Liver (tissue), 9 donors: ENCODE measurements around the gene RSKR. TPM values are rescaled to one million over a fixed set of nuclear protein-coding genes. Genes with fewer than 3 reads are reported as not detected.

Source experiments
- DNase-seq: peaks from one replicate; pipeline ENCODE4 v3.0.0-alpha.2; 2017; ENCODE audit warnings: low spot score
- H3K27ac ChIP-seq, 2 donors: one replicate each; pipeline ENCODE4 v1.7.0; 2013; ENCODE audit warnings: inconsistent platforms in 2 of 2, low read length in 2 of 2, control low read depth in 1 of 2, low read depth in 1 of 2, mild to moderate bottlenecking in 1 of 2
- H3K27me3 ChIP-seq, 4 donors: one replicate each; pipeline versions ENCODE4 v1.6.1 to v1.7.0; 2013; ENCODE audit warnings: low read length in 3 of 4, inconsistent platforms in 1 of 4, mild to moderate bottlenecking in 1 of 4, moderate library complexity in 1 of 4; ENCODE audit not compliant: control insufficient read depth in 4 of 4, insufficient read depth in 4 of 4
- H3K36me3 ChIP-seq, 4 donors: one replicate each; pipeline versions ENCODE4 v1.6.1 to v1.7.0; 2013; ENCODE audit warnings: low read length in 3 of 4, mild to moderate bottlenecking in 3 of 4, low read depth in 1 of 4, moderate library complexity in 1 of 4; ENCODE audit not compliant: control insufficient read depth in 4 of 4, insufficient read depth in 3 of 4
- H3K4me1 ChIP-seq, 4 donors: one replicate each; pipeline versions ENCODE4 v1.6.1 to v1.7.0; 2013; ENCODE audit warnings: low read length in 3 of 4, mild to moderate bottlenecking in 3 of 4, moderate library complexity in 1 of 4; ENCODE audit not compliant: control insufficient read depth in 4 of 4, insufficient read depth in 4 of 4
- H3K4me3 ChIP-seq, 3 donors: one replicate each; pipeline versions ENCODE4 v1.6.1 to v1.7.0; 2013; ENCODE audit warnings: low read length in 3 of 3, control low read depth in 1 of 3, low read depth in 1 of 3, mild to moderate bottlenecking in 1 of 3
- H3K9ac ChIP-seq, 2 donors: one replicate each; pipeline ENCODE4 v1.7.0; 2013; ENCODE audit warnings: low read length in 2 of 2, mild to moderate bottlenecking in 2 of 2, moderate library complexity in 2 of 2, control low read depth in 1 of 2, low read depth in 1 of 2
- H3K9me3 ChIP-seq, 4 donors: one replicate each; pipeline versions ENCODE4 v1.6.1 to v1.7.0; 2013; ENCODE audit warnings: low read length in 3 of 4; ENCODE audit not compliant: control insufficient read depth in 4 of 4
- CTCF ChIP-seq: fragments of 150-350 bp; IDR thresholded peaks from 2 replicates; pipeline ENCODE4 v1.5.1; 2017; ENCODE audit warnings: improper control_type of control experiment, low read depth, low read length; ENCODE audit not compliant: missing input control
- EGR1 ChIP-seq, 2 donors: IDR thresholded peaks; 2 replicates each; pipeline ENCODE4 v1.6.1; 2016 to 2018; ENCODE audit warnings: antibody characterized with exemption in 2 of 2, low read depth in 2 of 2
- FOXA2 ChIP-seq: IDR thresholded peaks from 2 replicates; pipeline ENCODE4 v1.6.1; 2016; ENCODE audit warnings: antibody characterized with exemption
- HNF4A ChIP-seq, 2 donors: conservative IDR thresholded peaks; 2 replicates each; pipeline ENCODE4 v1.6.1; 2016; ENCODE audit warnings: antibody characterized with exemption in 2 of 2, mild to moderate bottlenecking in 2 of 2
- HNF4G ChIP-seq: IDR thresholded peaks from 2 replicates; pipeline ENCODE4 v1.6.1; 2016; ENCODE audit warnings: antibody characterized with exemption
- JUND ChIP-seq, 2 donors: IDR thresholded peaks; 2 replicates each; pipeline ENCODE4 v1.6.1; 2016; ENCODE audit warnings: antibody characterized with exemption in 2 of 2
- MAX ChIP-seq: IDR thresholded peaks from 2 replicates; pipeline ENCODE4 v1.6.1; 2016; ENCODE audit warnings: antibody characterized with exemption
- RXRA ChIP-seq, 2 donors: IDR thresholded peaks; 2 replicates each; pipeline ENCODE4 v1.6.1; 2017 to 2018; ENCODE audit warnings: antibody characterized with exemption in 2 of 2, mild to moderate bottlenecking in 1 of 2
- SP1 ChIP-seq: IDR thresholded peaks from 2 replicates; pipeline ENCODE4 v1.6.1; 2018; ENCODE audit warnings: antibody characterized with exemption, mild to moderate bottlenecking
- TAF1 ChIP-seq: conservative IDR thresholded peaks from 2 replicates; pipeline ENCODE4 v1.6.1; 2016; ENCODE audit warnings: antibody characterized with exemption, mild to moderate bottlenecking
- WGBS: extraction: QIAGEN DNeasy Blood & Tissue Kit; methylation state at CpG from one replicate; pipeline ENCODE4 v1.1.7; 2013; 5-methylcytosine and 5-hydroxymethylcytosine counted together
- polyA plus RNA-seq, 2 donors: library from polyadenylated mRNA; stranded (reverse) in 1 of 2; unstranded in 1 of 2; fragments of 200-250 nt in 1 of 2; fragments of >200 nt in 1 of 2; fragmentation: Nextera tagmentation in 1 of 2; extraction: Ambion mirVana in 1 of 2; gene quantifications; one replicate each; pipeline versions ENCODE4 v1.2.1 to v1.2.3, GENCODE V29; 2013 to 2015
- total RNA-seq, 2 donors: library from RNA; depleted of rRNA; stranded (reverse); fragments of >200 nt; gene quantifications; one replicate each; pipeline ENCODE4 v1.2.3, GENCODE V29; 2014
- TF ChIP-seq, protein P1 (sequence below): IDR thresholded peaks from 2 replicates; pipeline ENCODE4 v1.6.1; 2016; ENCODE audit warnings: antibody characterized with exemption
- donor health status: healthy.
- donor health status: healthy.
- donor health status: healthy.
- donor health status: healthy.
- donor health status: healthy.

RSKR gene
- total and polyA plus RNA-seq, 4 donors: 0.63 to 14.5 (median 1.2) TPM

DNA sequence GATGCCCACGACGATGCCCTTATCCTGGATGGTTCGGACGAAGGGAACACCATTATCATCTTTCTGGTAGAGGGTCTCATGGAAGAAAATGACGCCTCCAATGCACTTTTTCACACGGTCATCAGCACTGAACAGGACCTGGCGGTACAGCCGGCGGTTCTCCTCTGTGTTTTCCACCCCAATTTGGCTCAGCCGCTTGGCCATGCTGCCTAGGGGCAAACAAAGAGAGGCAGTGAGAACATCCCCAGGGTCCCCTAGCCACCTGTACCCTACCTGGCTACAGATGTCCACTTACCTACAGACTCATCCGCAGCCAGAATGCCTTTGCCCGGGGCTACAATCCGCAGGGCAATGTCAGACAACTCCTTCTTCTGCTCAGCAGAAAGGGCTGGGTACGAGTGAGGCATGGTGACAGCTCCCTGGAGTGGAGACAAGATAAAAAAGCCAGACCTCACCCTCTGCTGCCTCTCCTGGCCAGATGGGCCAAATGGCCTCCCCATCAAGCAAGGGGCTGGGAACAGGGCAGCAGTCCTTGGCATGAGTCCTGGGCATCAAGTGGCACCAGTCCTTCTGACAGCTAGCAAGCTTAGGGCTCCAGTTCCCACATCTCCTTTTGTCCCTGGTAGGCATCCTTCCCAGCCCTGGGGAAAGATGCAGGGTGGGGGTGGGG is 38.7 kb downstream of the RSKR start:
- no peak overlapping the region for H3K4me3 ChIP-seq
- no peaks in the 10 kb centered on the region for H3K9me3 ChIP-seq
- H3K27me3 ChIP-seq: no peaks in the 10 kb centered on the region
- H3K4me1 ChIP-seq: peaks cover 15 to 36% (median 31%) of the 10 kb centered on the region in 4 donors
- DNase-seq: no peak
- no peak overlapping the region for H3K9ac ChIP-seq
- H3K27ac ChIP-seq: no peak overlapping the region
- 98% methylated on average over 14 of the region's 14 CpGs for WGBS
- TF ChIP-seq RXRA (IDR thresholded peaks at IDR 0.05): no peak
- no peak for TF ChIP-seq SP1
- TF ChIP-seq CTCF: no peak
- TF ChIP-seq MAX: no peak
- TF ChIP-seq HNF4A (conservative IDR thresholded peaks at IDR 0.05): no peak
- TF ChIP-seq HNF4G: no peak
- TF ChIP-seq, protein P1, sequence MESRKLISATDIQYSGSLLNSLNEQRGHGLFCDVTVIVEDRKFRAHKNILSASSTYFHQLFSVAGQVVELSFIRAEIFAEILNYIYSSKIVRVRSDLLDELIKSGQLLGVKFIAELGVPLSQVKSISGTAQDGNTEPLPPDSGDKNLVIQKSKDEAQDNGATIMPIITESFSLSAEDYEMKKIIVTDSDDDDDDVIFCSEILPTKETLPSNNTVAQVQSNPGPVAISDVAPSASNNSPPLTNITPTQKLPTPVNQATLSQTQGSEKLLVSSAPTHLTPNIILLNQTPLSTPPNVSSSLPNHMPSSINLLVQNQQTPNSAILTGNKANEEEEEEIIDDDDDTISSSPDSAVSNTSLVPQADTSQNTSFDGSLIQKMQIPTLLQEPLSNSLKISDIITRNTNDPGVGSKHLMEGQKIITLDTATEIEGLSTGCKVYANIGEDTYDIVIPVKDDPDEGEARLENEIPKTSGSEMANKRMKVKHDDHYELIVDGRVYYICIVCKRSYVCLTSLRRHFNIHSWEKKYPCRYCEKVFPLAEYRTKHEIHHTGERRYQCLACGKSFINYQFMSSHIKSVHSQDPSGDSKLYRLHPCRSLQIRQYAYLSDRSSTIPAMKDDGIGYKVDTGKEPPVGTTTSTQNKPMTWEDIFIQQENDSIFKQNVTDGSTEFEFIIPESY: no peak
- no peak for TF ChIP-seq FOXA2
- no peak for TF ChIP-seq TAF1
- H3K36me3 ChIP-seq: peaks cover 0 to 9% (median 3%) of the 10 kb centered on the region in 4 donors

GRCh38 chr17:28574526-28574925 is 39.5 kb downstream of the RSKR start:
- H3K9me3 ChIP-seq: no peaks in the 10 kb centered on the region
- H3K36me3 ChIP-seq: peaks cover 0 to 9% (median 3%) of the 10 kb centered on the region in 4 donors
- TF ChIP-seq CTCF: peak; percentile 3
- TF ChIP-seq FOXA2: no peak
- TF ChIP-seq TAF1: no peak
- no peak overlapping the region for H3K4me3 ChIP-seq
- WGBS: 91% methylated on average over 7 of the region's 7 CpGs
- H3K4me1 ChIP-seq: peaks cover 18 to 39% (median 32%) of the 10 kb centered on the region in 4 donors
- no peak overlapping the region for H3K9ac ChIP-seq
- no peaks in the 10 kb centered on the region for H3K27me3 ChIP-seq
- no peak for DNase-seq
- no peak overlapping the region for H3K27ac ChIP-seq

DNA sequence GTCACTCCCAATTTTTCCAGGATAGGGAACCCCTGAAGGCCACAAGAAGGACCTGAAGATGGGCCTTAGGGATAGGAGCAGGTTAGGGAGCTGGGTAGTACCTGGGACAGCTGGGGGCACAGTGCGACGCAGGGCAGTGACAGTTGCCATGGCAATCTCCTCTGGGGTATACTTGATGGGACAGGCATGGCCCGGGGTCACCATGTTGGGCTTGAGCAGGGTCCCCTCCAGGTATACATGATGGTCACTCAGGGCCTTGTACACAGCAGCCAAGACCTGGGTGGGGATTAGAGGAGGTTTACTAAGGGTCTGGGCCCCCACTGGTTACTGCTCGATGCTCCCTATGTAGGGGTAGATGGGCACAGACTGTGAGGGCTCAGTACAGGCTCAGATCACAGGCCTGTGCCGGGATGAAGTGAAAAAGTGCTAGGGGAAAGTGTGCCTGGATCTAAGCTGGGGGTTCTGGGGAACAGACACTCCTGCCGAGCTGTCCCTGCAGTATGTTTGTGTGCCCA is 40.0 kb downstream of the RSKR start:
- Histone ChIP-seq H3K27ac (no peak overlapping the region), H3K9ac (no peak overlapping the region), H3K27me3 (no peaks in the 10 kb centered on the region), H3K4me3 (no peak overlapping the region), H3K9me3 (no peaks in the 10 kb centered on the region), H3K4me1 (peaks cover 18 to 39% (median 32%) of the 10 kb centered on the region in 4 donors), H3K36me3 (peaks cover 0 to 7% (median 2%) of the 10 kb centered on the region in 4 donors)
- TF ChIP-seq EGR1 (IDR thresholded peaks at IDR 0.05; ENCODE audit: low read depth in 2 of 2) (no peak), HNF4G (no peak), JUND (IDR thresholded peaks at IDR 0.05) (no peak), CTCF (no peak), MAX (no peak), FOXA2 (no peak)
- TF ChIP-seq, protein P1: no peak
- WGBS: 96% methylated on average over 6 of the region's 6 CpGs
- no peak for DNase-seq
